ENCODE results near the gene TNFRSF8. TPM values are rescaled to one million over a fixed set of nuclear protein-coding genes. Genes with fewer than 3 reads are reported as not detected.

Gene TNFRSF8
- total and polyA plus RNA-seq, 9 of the 15 experiments (the other 6 are each of a cell fraction or from before 2014, with no cell fraction given): 3.5 to 38.4 (median 17.1) TPM

DNA sequence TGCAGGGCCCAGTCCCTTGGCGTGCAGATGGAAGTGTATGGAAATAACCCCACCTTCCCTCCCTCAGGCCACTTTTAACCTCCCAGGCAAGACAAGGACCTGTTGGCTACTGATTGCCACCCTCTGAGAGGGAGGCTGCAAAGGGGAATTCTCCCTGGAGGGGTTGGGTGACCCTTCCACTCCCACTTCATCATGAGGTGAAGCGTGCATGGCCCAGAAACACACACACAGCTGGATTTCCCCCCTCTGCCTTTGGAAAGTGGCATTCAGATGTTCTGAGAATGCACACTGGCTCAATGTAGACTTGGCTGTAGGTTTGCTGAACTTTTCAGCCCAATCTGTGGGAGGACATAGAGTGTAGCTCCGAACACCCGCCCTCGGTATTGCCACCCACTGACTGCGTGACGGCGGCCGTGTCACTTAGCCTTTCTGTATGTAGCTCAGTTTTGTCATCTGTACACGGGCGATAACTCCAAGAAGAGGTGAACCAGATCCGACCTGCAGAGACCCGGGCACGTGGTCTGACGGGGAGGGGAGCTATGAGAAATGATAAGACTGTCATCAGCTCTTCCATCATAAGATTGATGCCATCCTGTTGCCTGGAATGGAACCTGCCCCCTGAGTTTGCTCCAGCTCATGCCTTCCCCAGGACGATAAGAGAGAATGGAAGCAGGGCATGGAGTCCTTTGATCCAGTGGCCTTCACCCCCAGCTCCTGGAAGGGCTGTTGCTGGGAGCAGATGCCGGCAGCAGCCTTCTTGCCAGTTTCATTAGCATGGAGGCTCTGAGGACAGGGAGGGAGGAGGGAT is 24.5 kb upstream of the TNFRSF8 start (continued):
- TF ChIP-seq E2F4 (CRISPR knock-in tag; IDR thresholded peaks at IDR 0.05; ENCODE audit: low read depth) (0 out of 2 replicates have a peak, but pooled peaks have one; percentile 28), ZNF699 (CRISPR knock-in tag; IDR thresholded peaks at IDR 0.05; ENCODE audit: insufficient replicate concordance) (no peak), ILF3 (IDR thresholded peaks at IDR 0.05; ENCODE audit: borderline replicate concordance) (no peak), TFE3 (CRISPR knock-in tag; IDR thresholded peaks at IDR 0.05) (peak; percentile 54), GTF2F1 (IDR thresholded peaks at IDR 0.05; ENCODE audit: low read depth, low read length) (no peak), GTF2A2 (tag; IDR thresholded peaks at IDR 0.05) (no peak), TCF7 (IDR thresholded peaks at IDR 0.05; ENCODE audit: borderline replicate concordance) (0 out of 2 replicates have a peak, but pooled peaks have one; percentile 75), BDP1 (IDR thresholded peaks at IDR 0.05; ENCODE audit: insufficient read depth, insufficient read length) (no peak), ZNF740 (CRISPR knock-in tag; IDR thresholded peaks at IDR 0.05) (0 out of 2 replicates have a peak, but pooled peaks have one; percentile 28), ZNF740 (tag; IDR thresholded peaks at IDR 0.05) (no peak), RUNX1 (IDR thresholded peaks at IDR 0.05; ENCODE audit: low read depth) (no peak), ZNF592 (IDR thresholded peaks at IDR 0.05) (peak; percentile 85), ZNF274 (IDR thresholded peaks at IDR 0.05; ENCODE audit: borderline replicate concordance, low read depth, low read length) (no peak), ELF4 (CRISPR knock-in tag; IDR thresholded peaks at IDR 0.05) (no peak), CHD4 (IDR thresholded peaks at IDR 0.05; ENCODE audit: insufficient read depth, insufficient replicate concordance, low read depth, low read length, poor library complexity, severe bottlenecking) (no peak), CXXC5 (CRISPR knock-in tag; IDR thresholded peaks at IDR 0.05) (peak; percentile 91)
- TF ChIP-seq, protein P1, sequence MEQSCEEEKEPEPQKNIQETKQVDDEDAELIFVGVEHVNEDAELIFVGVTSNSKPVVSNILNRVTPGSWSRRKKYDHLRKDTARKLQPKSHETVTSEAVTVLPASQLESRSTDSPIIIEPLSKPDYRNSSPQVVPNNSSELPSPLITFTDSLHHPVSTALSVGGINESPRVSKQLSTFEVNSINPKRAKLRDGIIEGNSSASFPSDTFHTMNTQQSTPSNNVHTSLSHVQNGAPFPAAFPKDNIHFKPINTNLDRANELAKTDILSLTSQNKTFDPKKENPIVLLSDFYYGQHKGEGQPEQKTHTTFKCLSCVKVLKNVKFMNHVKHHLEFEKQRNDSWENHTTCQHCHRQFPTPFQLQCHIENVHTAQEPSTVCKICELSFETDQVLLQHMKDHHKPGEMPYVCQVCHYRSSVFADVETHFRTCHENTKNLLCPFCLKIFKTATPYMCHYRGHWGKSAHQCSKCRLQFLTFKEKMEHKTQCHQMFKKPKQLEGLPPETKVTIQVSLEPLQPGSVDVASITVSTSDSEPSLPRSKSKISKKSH (CRISPR knock-in tag; IDR thresholded peaks at IDR 0.05): no peak
